H1 (cell line): Measurements from ENCODE around the gene EPHB3. TPM values are rescaled to one million over a fixed set of nuclear protein-coding genes. Genes with fewer than 3 reads are reported as not detected.

ENCODE experiments used
- CTCF ChIA-PET: fragments of 300-600 bp; sonication (Branson Sonifier 250); formaldehyde crosslinking; loops from one replicate; lab custom pipeline; 2021; ENCODE audit not compliant: partially characterized antibody; lab: Charles Lee
- POLR2A ChIA-PET: fragments of 300-600 bp; sonication (Branson Sonifier 250); formaldehyde crosslinking; loops from one replicate; lab custom pipeline; 2021; ENCODE audit warnings: inconsistent platforms; ENCODE audit not compliant: partially characterized antibody; lab: Charles Lee
- DNase-seq, 2 experiments: peaks; one replicate each; pipeline versions ENCODE4 v3.0.0 to v3.0.0-alpha.2; 2010 to 2022; ENCODE audit warnings: low spot score in 2 of 2, low read depth in 1 of 2, mixed read lengths in 1 of 2
- FAIRE-seq: peaks from 2 replicates; lab custom pipeline; 2011; peaks lifted over from hg19 to GRCh38; lab: Jason Lieb, UNC
- H2AFZ ChIP-seq: 2 replicates; pipeline ENCODE4 v1.8.1; 2012; ENCODE audit warnings: low read length, inconsistent platforms
- H2AK5ac ChIP-seq: 2 replicates; pipeline ENCODE4 v1.6.1; 2013; ENCODE audit warnings: low read depth, low read length
- H2BK120ac ChIP-seq: replicated peaks from 2 replicates; pipeline ENCODE3; 2013; ENCODE audit warnings: low read depth, low read length, inconsistent platforms
- H2BK12ac ChIP-seq: 2 replicates; pipeline ENCODE4 v1.6.1; 2013; ENCODE audit warnings: low read depth, low read length
- H2BK15ac ChIP-seq: 2 replicates; pipeline ENCODE4 v1.6.1; 2013; ENCODE audit warnings: low read length
- H2BK20ac ChIP-seq: 2 replicates; pipeline ENCODE4 v1.6.1; 2013; ENCODE audit warnings: low read length
- H2BK5ac ChIP-seq: 2 replicates; pipeline ENCODE4 v1.6.1; 2013; ENCODE audit warnings: low read depth, low read length
- H3K14ac ChIP-seq: 2 replicates; pipeline ENCODE4 v1.6.1; 2013; ENCODE audit warnings: inconsistent platforms; ENCODE audit not compliant: insufficient read length
- H3K18ac ChIP-seq: 2 replicates; pipeline ENCODE4 v1.6.1; 2013; ENCODE audit warnings: low read length; ENCODE audit errors: extremely low read depth
- H3K23ac ChIP-seq: 2 replicates; pipeline ENCODE4 v1.6.1; 2013; ENCODE audit warnings: inconsistent platforms; ENCODE audit not compliant: insufficient read length
- H3K23me2 ChIP-seq: 2 replicates; pipeline ENCODE4 v1.6.1; 2013; ENCODE audit warnings: low read depth, low read length
- H3K27ac ChIP-seq: 2 replicates; pipeline ENCODE4 v1.6.1; 2011; ENCODE audit warnings: low read depth, low read length, inconsistent platforms
- H3K27me3 ChIP-seq, 4 experiments: replicated peaks in 1 of 4; 1 replicate in 1 of 4; 2 replicates in 3 of 4; pipeline versions ENCODE4 v1.6.1 to v1.8.1; 2011 to 2013; ENCODE audit warnings: low read length in 3 of 4, mild to moderate bottlenecking in 3 of 4, inconsistent platforms in 2 of 4, mixed read lengths in 2 of 4, moderate library complexity in 1 of 4; ENCODE audit not compliant: control insufficient read depth in 3 of 4, insufficient read depth in 3 of 4; ENCODE audit errors: extremely low read depth in 1 of 4
- H3K36me3 ChIP-seq, 4 experiments: 2 replicates each; pipeline versions ENCODE4 v1.6.1 to v1.8.1; 2011 to 2013; ENCODE audit warnings: mild to moderate bottlenecking in 4 of 4, low read length in 3 of 4, moderate library complexity in 2 of 4, control low read depth in 1 of 4, inconsistent platforms in 1 of 4; ENCODE audit not compliant: insufficient read depth in 4 of 4, control insufficient read depth in 2 of 4
- H3K4ac ChIP-seq: replicated peaks from 2 replicates; pipeline ENCODE3; 2013; ENCODE audit warnings: low read length, low read depth, mixed read lengths, inconsistent platforms; ENCODE audit not compliant: insufficient read length
- H3K4me1 ChIP-seq, 4 experiments: replicated peaks in 1 of 4; 1 replicate in 1 of 4; 2 replicates in 3 of 4; pipeline versions ENCODE4 v1.6.1 to v1.8.1; 2011 to 2013; ENCODE audit warnings: low read length in 3 of 4, inconsistent platforms in 2 of 4, mixed read lengths in 1 of 4; ENCODE audit not compliant: insufficient read depth in 4 of 4, control insufficient read depth in 3 of 4
- H3K4me2 ChIP-seq, 2 experiments: 2 replicates each; pipeline versions ENCODE4 v1.6.1 to v1.8.1; 2011 to 2013; ENCODE audit warnings: low read depth in 2 of 2, low read length in 2 of 2, control low read depth in 1 of 2, inconsistent platforms in 1 of 2, mild to moderate bottlenecking in 1 of 2; ENCODE audit not compliant: insufficient read depth in 1 of 2
- H3K4me3 ChIP-seq, 4 experiments: fragments of 200-600, 300-600 bp in 1 of 4; sonication (generic), shearing (Covaris generic), sonication (Bioruptor Twin) in 1 of 4; 2 replicates each; pipeline versions ENCODE4 v1.5.1 to v1.8.1; 2011 to 2016; ENCODE audit warnings: low read length in 4 of 4, low read depth in 3 of 4, control low read depth in 2 of 4, inconsistent platforms in 2 of 4, mild to moderate bottlenecking in 2 of 4, mixed read lengths in 1 of 4, moderate library complexity in 1 of 4; ENCODE audit not compliant: insufficient read depth in 2 of 4; ENCODE audit errors: extremely low read depth in 1 of 4
- H3K56ac ChIP-seq: replicated peaks from 2 replicates; pipeline ENCODE3; 2013; ENCODE audit warnings: low read depth, mild to moderate bottlenecking, mixed read lengths, low read length, inconsistent platforms; ENCODE audit not compliant: insufficient read length
- H3K79me1 ChIP-seq: 2 replicates; pipeline ENCODE4 v1.6.1; 2013; ENCODE audit warnings: low read depth, low read length, control low read depth
- H3K79me2 ChIP-seq, 2 experiments: 2 replicates each; pipeline versions ENCODE4 v1.6.1 to v1.8.1; 2012 to 2013; ENCODE audit warnings: low read length in 2 of 2, mild to moderate bottlenecking in 2 of 2, inconsistent platforms in 1 of 2; ENCODE audit not compliant: insufficient read depth in 2 of 2, control insufficient read depth in 1 of 2
- H3K9ac ChIP-seq, 4 experiments: replicated peaks in 1 of 4; 1 replicate in 1 of 4; 2 replicates in 3 of 4; pipeline versions ENCODE4 v1.6.1 to v1.8.1; 2011 to 2013; ENCODE audit warnings: low read depth in 3 of 4, low read length in 3 of 4, control low read depth in 2 of 4, mild to moderate bottlenecking in 2 of 4, moderate library complexity in 2 of 4, inconsistent platforms in 1 of 4; ENCODE audit errors: extremely low read depth in 1 of 4
- H3K9me3 ChIP-seq, 2 experiments: 2 replicates each; pipeline versions ENCODE4 v1.6.1 to v1.8.1; 2012 to 2013; ENCODE audit warnings: mild to moderate bottlenecking in 2 of 2, moderate library complexity in 2 of 2, control low read depth in 1 of 2, inconsistent platforms in 1 of 2, low read depth in 1 of 2, low read length in 1 of 2, mixed read lengths in 1 of 2; ENCODE audit not compliant: insufficient read depth in 2 of 2
- H4K20me1 ChIP-seq, 2 experiments: replicated peaks in 1 of 2; 2 replicates each; pipeline versions ENCODE3 to v1.8.1; 2011 to 2013; ENCODE audit warnings: inconsistent platforms in 2 of 2, low read length in 2 of 2, mild to moderate bottlenecking in 1 of 2; ENCODE audit not compliant: insufficient read depth in 2 of 2, control insufficient read depth in 1 of 2
- H4K5ac ChIP-seq: 2 replicates; pipeline ENCODE4 v1.6.1; 2013; ENCODE audit warnings: low read length, low read depth, mixed read lengths, inconsistent platforms; ENCODE audit not compliant: insufficient read length
- H4K8ac ChIP-seq: 2 replicates; pipeline ENCODE4 v1.8.0; 2013; ENCODE audit warnings: mild to moderate bottlenecking, moderate library complexity, low read length, inconsistent platforms; ENCODE audit not compliant: insufficient read depth; ENCODE audit errors: extremely low read depth
- H4K91ac ChIP-seq: replicated peaks from 2 replicates; pipeline ENCODE3; 2013; ENCODE audit warnings: low read length, mixed read lengths, inconsistent platforms; ENCODE audit not compliant: insufficient read length
- EZH2 ChIP-seq: fragments of 200-600 bp; sonication (generic); IDR thresholded peaks from 2 replicates; pipeline ENCODE4 v1.7.1; 2012; ENCODE audit warnings: low read depth, mild to moderate bottlenecking, moderate library complexity, low read length, inconsistent platforms; ENCODE audit not compliant: severe bottlenecking
- RBBP5 ChIP-seq: IDR thresholded peaks from 2 replicates; pipeline ENCODE4 v1.7.1; 2012; ENCODE audit warnings: low read depth, mild to moderate bottlenecking, inconsistent platforms, low read length, moderate library complexity, borderline replicate concordance
- SIN3A ChIP-seq, 2 experiments: IDR thresholded peaks in 1 of 2; conservative IDR thresholded peaks in 1 of 2; 2 replicates each; pipeline ENCODE4 v1.6.1; 2011 to 2012; ENCODE audit warnings: low read length in 2 of 2, improper control_type of control experiment in 1 of 2, low read depth in 1 of 2, mild to moderate bottlenecking in 1 of 2
- SIRT6 ChIP-seq: IDR thresholded peaks from one replicate; pipeline ENCODE4 v1.7.1; 2012; ENCODE audit warnings: low read length, inconsistent platforms
- SUZ12 ChIP-seq: fragments of 200-600 bp; sonication (generic); IDR thresholded peaks from 2 replicates; pipeline ENCODE4 v1.6.1; 2012; ENCODE audit warnings: mild to moderate bottlenecking, inconsistent platforms, low read length, moderate library complexity, mixed read lengths
- WGBS, 2 experiments: shearing (Covaris generic) in 1 of 2; methylation state at CpG; one replicate each; pipeline versions ENCODE4 v1.1.6 to v1.1.7; 2013 to 2015; ENCODE audit warnings: low lambda C conversion rate in 2 of 2, mixed read lengths in 2 of 2, inconsistent platforms in 1 of 2, low coverage in 1 of 2, missing lambda C conversion rate in 1 of 2; ENCODE audit not compliant: insufficient replicate concordance in 2 of 2, insufficient coverage in 1 of 2, insufficient read length in 1 of 2; ENCODE audit errors: extremely low coverage in 1 of 2, missing lambda C conversion rate in 1 of 2; 5-methylcytosine and 5-hydroxymethylcytosine counted together
- polyA plus RNA-seq, 7 experiments: library from polyadenylated mRNA; depleted of rRNA in 3 of 7; stranded (reverse) in 5 of 7; unstranded in 2 of 7; fragments of >200 nt in 5 of 7; fragments of 200-250 nt in 2 of 7; gene quantifications; 1 replicate in 5 of 7; 2 replicates in 1 of 7; 4 replicates in 1 of 7; pipeline versions ENCODE4 v1.2.1 to v1.2.3, GENCODE V29; 2011 to 2013; ENCODE audit warnings: missing spikeins in 2 of 7, mixed read lengths in 2 of 7
- total RNA-seq: library from RNA; stranded (reverse); fragmentation: NEBNext Ultra II Directional; extraction: Animal tissue kit (Norgen Biotek cat#: 25700); gene quantifications from 2 replicates; pipeline ENCODE4 v1.2.1, GENCODE V29; 2021

The EPHB3 gene
- total and polyA plus RNA-seq, 2 of the 8 experiments (the other 6 are each of a cell fraction or from before 2014, with no cell fraction given): 0.41 to 0.91 TPM

DNA sequence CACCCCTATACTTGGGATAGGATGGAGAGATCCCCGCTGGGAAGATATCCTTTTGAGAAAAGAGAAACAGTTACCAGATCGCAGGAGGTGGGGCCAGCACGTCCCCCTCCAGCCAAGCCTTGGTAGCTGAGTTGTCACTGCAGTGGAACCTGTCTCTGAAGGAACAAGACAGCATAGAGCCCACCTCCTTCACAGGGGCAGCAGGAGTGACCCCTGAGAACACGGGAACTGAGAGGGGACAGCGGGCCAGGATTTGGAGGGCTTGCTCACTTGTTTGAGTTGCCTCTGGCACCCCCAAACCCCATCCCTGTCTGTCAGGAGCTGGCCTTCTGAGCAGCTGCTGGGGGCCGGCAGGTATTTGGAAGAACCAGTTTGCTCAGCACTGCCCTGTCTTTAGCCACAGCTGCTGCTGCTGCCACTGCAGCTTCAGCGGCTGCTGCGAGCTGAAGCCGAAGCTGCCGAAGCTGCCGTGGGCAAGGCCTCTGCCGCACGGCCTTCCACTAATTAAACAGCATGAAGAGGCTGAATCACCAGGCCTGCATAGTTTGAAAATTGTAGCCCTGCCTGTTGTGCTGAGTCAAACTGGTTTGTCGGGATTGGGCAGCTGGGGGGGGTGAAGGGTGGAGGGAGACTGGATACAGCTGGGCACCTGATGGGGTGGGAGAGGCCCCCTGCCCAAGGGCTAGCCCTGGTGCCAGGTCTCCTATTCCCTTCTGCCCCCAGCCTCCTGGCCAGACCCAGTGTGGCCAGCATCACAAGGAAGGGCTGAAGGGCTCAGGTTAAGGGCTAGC is 4.0 kb downstream of the EPHB3 start:
- H3K27ac ChIP-seq: no peak overlapping the region
- WGBS, 2 experiments: 27% methylated on average over 12 of the region's 14 CpGs; no CpG with 5 or more reads in 1 of the 2 experiments
- CTCF ChIA-PET: interaction anchor here (0.6 to 5.1 kb wide), 9 partner anchors 9 to 212 kb away, joined by 3 to 51 read pairs (median 4); no protein-coding TSS in a partner anchor

More for the DNA sequence above, 4.0 kb downstream of the EPHB3 start:
- no peak overlapping the region for H3K56ac ChIP-seq
- H2AK5ac ChIP-seq: no peak overlapping the region
- H4K8ac ChIP-seq: peak overlapping the region; percentile 5; the same call in 1 of the 2 replicates
- peaks cover 22 to 28% of the 10 kb centered on the region in 2 experiments for H4K20me1 ChIP-seq
- H3K36me3 ChIP-seq: no peaks in the 10 kb centered on the region; a peak in 1 of 8 replicates
- H3K9ac ChIP-seq: no peak overlapping the region
- DNase-seq (no peak), FAIRE-seq (no peak)
- H2BK5ac ChIP-seq: no peak overlapping the region
- TF ChIP-seq RBBP5 (no peak), SUZ12 (peak; percentile 25; the same call in 1 of the 2 replicates), SIRT6 (no peak), SIN3A (conservative IDR thresholded peaks at IDR 0.05 in 1 of 2, IDR thresholded peaks at IDR 0.05 in 1 of 2; ENCODE audit: low read depth in 1 of 2, low read length in 2 of 2) (0 out of 4 replicates have a peak, but pooled peaks of 1 of the 2 experiments have one; percentile 34), EZH2 (peak; percentile 46)
- peaks cover 18% of the 10 kb centered on the region for H3K23me2 ChIP-seq
- no peaks in the 10 kb centered on the region for H3K79me1 ChIP-seq
- POLR2A ChIA-PET: interaction anchor here (1.0 to 5.9 kb wide), 3 partner anchors 9 to 209 kb away, joined by 3 to 46 read pairs (median 3); no protein-coding TSS in a partner anchor
- no peak overlapping the region for H3K23ac ChIP-seq
- H3K4me3 ChIP-seq: peak overlapping the region in 1 of 4 experiments; percentile 4; a peak in 3 of 8 replicates
- H3K79me2 ChIP-seq: no peaks in the 10 kb centered on the region
- H4K91ac ChIP-seq: no peak overlapping the region
- H2BK20ac ChIP-seq: no peak overlapping the region
- H3K4ac ChIP-seq: no peak overlapping the region
- H2AFZ ChIP-seq: no peak overlapping the region
- peak overlapping the region; percentile 47 to 51 for H3K4me2 ChIP-seq
- peak overlapping the region; percentile 15 for H3K18ac ChIP-seq
- peaks cover 14 to 56% (median 46%) of the 10 kb centered on the region in 4 experiments for H3K4me1 ChIP-seq
- peak overlapping the region; percentile 95; the same call in 1 of the 2 replicates for H2BK15ac ChIP-seq
- no peaks in the 10 kb centered on the region for H3K9me3 ChIP-seq
- peaks cover 82 to 95% (median 93%) of the 10 kb centered on the region in 4 experiments for H3K27me3 ChIP-seq
- no peak overlapping the region for H3K14ac ChIP-seq
- H4K5ac ChIP-seq: no peak overlapping the region
- 0 out of 2 replicates have a peak overlapping the region, but pooled peaks have one; percentile 60 for H2BK12ac ChIP-seq
- H2BK120ac ChIP-seq: no peak overlapping the region
